SK-N-MC (cell line): ENCODE results near the gene RAMACL.

Experiments used
- DNase-seq: peaks from one replicate; pipeline ENCODE4 v3.0.0-alpha.2; 2011; ENCODE audit warnings: low read depth, low spot score
- H3K27ac ChIP-seq: fragments of 200-600 bp; sonication (generic); 2 replicates; pipeline ENCODE4 v1.5.1; 2016; ENCODE audit warnings: mixed run types
- H3K36me3 ChIP-seq: fragments of 200-600 bp; sonication (generic); 2 replicates; pipeline ENCODE4 v1.6.1; 2017; ENCODE audit warnings: antibody characterized with exemption, low read length, mixed read lengths; ENCODE audit not compliant: insufficient read depth
- H3K4me3 ChIP-seq: fragments of 200-600 bp; sonication (generic); 2 replicates; pipeline ENCODE4 v1.5.1; 2016
- H3K9ac ChIP-seq: fragments of 200-600 bp; sonication (generic); 2 replicates; pipeline ENCODE4 v1.8.0; 2017; ENCODE audit warnings: mixed run types, mixed read lengths; ENCODE audit not compliant: insufficient read length
- H3K9me3 ChIP-seq: fragments of 200-600 bp; sonication (generic); 2 replicates; pipeline ENCODE4 v1.6.1; 2017; ENCODE audit warnings: low read depth, mild to moderate bottlenecking, antibody characterized with exemption, low read length, moderate library complexity, mixed read lengths
- EZH2 ChIP-seq: fragments of 200-600 bp; sonication (generic); IDR thresholded peaks from one replicate; pipeline ENCODE4 v1.6.1; 2017; ENCODE audit warnings: antibody characterized with exemption
- FOXP2 ChIP-seq: optimal IDR thresholded peaks from 2 replicates; pipeline ENCODE3; 2011; ENCODE audit warnings: mild to moderate bottlenecking, moderate library complexity; ENCODE audit not compliant: insufficient read depth; ENCODE audit errors: extremely low read length, control extremely low read depth
- POLR2AphosphoS5 ChIP-seq: IDR thresholded peaks from 2 replicates; pipeline ENCODE4 v1.6.1; 2012; ENCODE audit warnings: mild to moderate bottlenecking, low read depth, low read length, borderline replicate concordance

RAMACL gene

GRCh38 chr6:166559662-166560061, 26.8 kb downstream of the RAMACL start:
- TF ChIP-seq EZH2, result no peak
- no peak for TF ChIP-seq POLR2AphosphoS5
- TF ChIP-seq FOXP2, result no peak
- Histone ChIP-seq H3K36me3 (no peaks in the 10 kb centered on the region), H3K27ac (no peak overlapping the region), H3K4me3 (no peak overlapping the region), H3K9ac (no peak overlapping the region), H3K9me3 (no peaks in the 10 kb centered on the region)
- no peak for DNase-seq

DNA sequence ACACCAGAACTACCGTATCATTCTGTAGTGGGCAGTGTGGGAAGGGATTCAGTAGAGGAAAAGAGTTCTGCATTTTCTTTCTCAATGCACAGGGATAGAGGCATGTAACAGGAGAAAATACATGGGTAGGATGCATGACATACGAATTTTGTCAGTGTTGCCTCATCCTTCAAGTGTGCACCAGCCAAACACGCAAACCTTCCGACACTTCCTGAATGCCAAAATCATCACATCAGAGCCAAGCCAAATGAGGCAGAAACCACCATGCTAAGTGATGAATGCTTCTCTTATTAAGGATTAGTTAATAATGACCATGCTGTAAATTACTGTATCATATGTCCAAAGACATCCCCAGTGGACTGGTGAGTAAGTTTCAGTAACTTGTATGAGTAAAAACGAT, 27.3 kb downstream of the RAMACL start:
- no peak overlapping the region for H3K4me3 ChIP-seq
- DNase-seq, result no peak
- no peak overlapping the region for H3K9ac ChIP-seq
- H3K36me3 ChIP-seq, result no peaks in the 10 kb centered on the region
- TF ChIP-seq FOXP2 (no peak), POLR2AphosphoS5 (no peak), EZH2 (no peak)
- no peaks in the 10 kb centered on the region for H3K9me3 ChIP-seq
- H3K27ac ChIP-seq, result no peak overlapping the region

DNA sequence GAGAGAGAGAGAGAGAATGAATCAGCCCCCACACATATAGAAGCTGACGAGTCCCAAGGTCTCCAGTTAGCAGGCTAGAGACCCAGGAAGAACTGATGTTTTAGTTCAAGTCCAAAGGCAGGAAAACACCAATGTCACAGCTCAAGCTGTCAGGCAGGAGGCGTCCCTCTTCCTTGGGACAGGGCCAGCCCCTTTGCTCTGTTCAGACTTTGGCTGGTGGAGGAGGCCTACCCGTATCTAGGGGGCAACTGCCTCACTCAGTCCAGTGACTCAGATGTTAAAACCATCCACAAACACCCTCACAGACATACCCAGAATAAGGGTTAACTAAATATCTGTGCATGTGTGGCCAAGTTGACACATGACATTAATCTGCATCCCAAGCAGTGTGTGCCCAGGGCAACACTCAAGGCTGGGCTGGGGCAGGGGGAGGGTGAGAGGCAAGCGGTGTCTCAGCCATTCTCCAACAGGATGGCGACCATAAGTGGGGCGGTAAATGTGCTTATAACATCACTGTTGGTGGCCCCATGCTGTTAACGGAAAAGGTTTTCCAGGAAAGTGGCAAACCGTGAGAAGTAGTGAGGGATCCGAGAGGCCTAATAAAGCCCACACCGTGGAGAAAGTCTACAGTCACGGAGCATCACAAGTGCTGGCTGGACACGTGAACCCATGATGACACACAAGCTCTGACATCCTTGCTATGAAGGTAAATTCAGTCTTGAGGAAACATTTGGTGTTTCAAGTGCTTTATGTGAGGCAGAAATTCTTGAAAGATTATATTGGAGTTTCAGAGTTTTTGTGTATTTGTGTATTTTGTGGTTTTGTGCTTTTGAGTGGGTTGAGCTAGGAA, 28.1 kb downstream of the RAMACL start:
- no peak overlapping the region for H3K27ac ChIP-seq
- no peak overlapping the region for H3K9ac ChIP-seq
- no peak for TF ChIP-seq POLR2AphosphoS5
- TF ChIP-seq FOXP2, result no peak
- TF ChIP-seq EZH2, result no peak

DNA sequence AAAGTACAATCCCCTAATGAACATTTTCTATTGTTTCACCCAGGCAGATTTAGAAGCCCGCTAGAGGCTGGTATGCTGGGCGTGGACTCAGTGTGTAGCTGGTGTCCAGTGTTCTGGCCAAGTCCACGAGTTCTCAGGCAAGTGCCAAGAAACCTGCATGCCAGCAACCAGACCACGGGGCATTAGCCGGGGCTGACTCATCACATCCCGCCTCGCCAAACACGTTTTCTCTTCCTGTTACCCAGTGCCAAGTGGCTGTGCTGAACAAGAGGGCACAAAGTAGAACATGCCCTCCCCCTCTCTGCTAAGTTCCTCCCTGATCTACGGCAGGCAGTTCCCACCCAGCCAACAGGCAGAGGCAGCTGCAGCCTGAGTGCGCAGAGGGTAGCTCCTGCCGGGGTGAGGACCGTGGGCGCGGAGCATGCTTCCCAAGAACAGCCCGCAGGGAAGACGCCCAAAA, 29.6 kb downstream of the RAMACL start:
- TF ChIP-seq FOXP2, result no peak
- no peak for TF ChIP-seq EZH2
- no peak for TF ChIP-seq POLR2AphosphoS5
- H3K4me3 ChIP-seq, result no peak overlapping the region
- no peaks in the 10 kb centered on the region for H3K9me3 ChIP-seq
- H3K9ac ChIP-seq, result no peak overlapping the region
- no peak overlapping the region for H3K27ac ChIP-seq
- DNase-seq, result no peak
- no peaks in the 10 kb centered on the region for H3K36me3 ChIP-seq

More for the DNA sequence above, 28.1 kb downstream of the RAMACL start:
- H3K36me3 ChIP-seq, result no peaks in the 10 kb centered on the region
- H3K9me3 ChIP-seq, result no peaks in the 10 kb centered on the region
- no peak overlapping the region for H3K4me3 ChIP-seq
- DNase-seq, result no peak

DNA sequence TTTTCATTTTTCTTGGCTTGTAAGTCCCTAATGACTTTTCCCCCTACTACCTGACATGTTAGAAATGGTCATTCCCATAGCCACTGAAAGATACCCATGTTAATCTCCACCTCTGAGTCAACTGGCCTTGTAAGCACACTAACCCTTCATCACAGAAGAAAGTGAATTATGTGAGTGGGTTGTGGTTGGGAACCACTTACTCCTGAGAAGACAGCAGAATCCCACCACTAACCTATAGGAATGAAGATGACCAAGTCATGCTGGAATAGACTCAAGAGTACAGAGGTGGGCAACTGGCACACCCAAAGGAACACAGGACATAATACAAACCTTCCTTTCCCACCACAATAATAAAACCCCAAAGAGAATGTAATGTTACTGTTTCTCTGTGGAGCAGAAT, 30.1 kb downstream of the RAMACL start:
- H3K4me3 ChIP-seq, result no peak overlapping the region
- H3K9ac ChIP-seq, result no peak overlapping the region
- DNase-seq, result no peak
- TF ChIP-seq EZH2 (no peak), FOXP2 (no peak), POLR2AphosphoS5 (no peak)
- no peak overlapping the region for H3K27ac ChIP-seq
- no peaks in the 10 kb centered on the region for H3K9me3 ChIP-seq
- H3K36me3 ChIP-seq, result no peaks in the 10 kb centered on the region

GRCh38 chr6:166555086-166555485, 31.4 kb downstream of the RAMACL start:
- no peak overlapping the region for H3K4me3 ChIP-seq
- H3K36me3 ChIP-seq, result no peaks in the 10 kb centered on the region
- H3K27ac ChIP-seq, result no peak overlapping the region
- TF ChIP-seq EZH2 (no peak), POLR2AphosphoS5 (no peak), FOXP2 (no peak)
- H3K9ac ChIP-seq, result no peak overlapping the region
- no peaks in the 10 kb centered on the region for H3K9me3 ChIP-seq
- DNase-seq, result no peak

- no peak overlapping the region for H3K27ac ChIP-seq
- no peak overlapping the region for H3K4me3 ChIP-seq
- no peak overlapping the region for H3K9ac ChIP-seq
- TF ChIP-seq EZH2 (no peak), POLR2AphosphoS5 (no peak), FOXP2 (no peak)
- no peaks in the 10 kb centered on the region for H3K36me3 ChIP-seq
- no peak for DNase-seq
- H3K9me3 ChIP-seq, result no peaks in the 10 kb centered on the region
Observed at GRCh38 chr6:166554316-166554715, 32.2 kb downstream of the RAMACL start.

DNA sequence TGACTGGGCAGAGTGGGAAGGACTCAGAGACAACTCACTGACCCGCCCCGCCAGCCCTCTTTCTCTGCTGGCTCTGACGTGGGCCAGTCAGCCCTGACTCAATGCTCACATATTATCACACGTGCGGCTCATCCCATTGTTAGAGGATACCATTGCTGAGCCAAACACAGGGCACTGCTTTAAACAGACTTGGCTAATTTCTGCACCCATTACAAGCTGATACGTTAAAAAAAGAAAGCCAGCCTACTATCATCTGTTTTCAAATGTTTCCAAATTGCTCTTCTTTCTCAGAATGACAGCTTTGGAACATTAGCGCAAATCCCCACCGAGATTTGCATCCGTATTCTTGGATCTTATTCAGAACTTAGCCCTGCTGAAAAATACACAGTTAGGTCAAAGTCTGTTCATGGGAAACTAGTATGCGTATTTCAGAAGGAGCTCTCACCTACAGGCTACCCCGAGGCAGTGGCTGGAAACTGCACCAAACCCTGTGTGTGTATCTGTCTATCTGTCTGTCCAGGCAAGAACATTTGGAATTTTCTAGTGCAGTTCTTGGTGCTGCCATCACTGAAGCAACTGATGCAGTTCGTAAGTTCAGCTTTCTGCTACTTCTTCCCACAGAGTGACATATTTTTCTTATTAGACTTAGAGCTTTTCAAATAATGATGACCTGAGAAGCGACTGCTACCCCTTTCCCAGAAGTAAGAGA, 32.8 kb downstream of the RAMACL start:
- H3K9ac ChIP-seq, result no peak overlapping the region
- no peak overlapping the region for H3K4me3 ChIP-seq
- DNase-seq, result no peak
- no peaks in the 10 kb centered on the region for H3K36me3 ChIP-seq
- no peaks in the 10 kb centered on the region for H3K9me3 ChIP-seq
- no peak overlapping the region for H3K27ac ChIP-seq
- no peak for TF ChIP-seq EZH2
- no peak for TF ChIP-seq FOXP2
